Measurements from ENCODE around the gene GALNT15.

GALNT15 gene

DNA sequence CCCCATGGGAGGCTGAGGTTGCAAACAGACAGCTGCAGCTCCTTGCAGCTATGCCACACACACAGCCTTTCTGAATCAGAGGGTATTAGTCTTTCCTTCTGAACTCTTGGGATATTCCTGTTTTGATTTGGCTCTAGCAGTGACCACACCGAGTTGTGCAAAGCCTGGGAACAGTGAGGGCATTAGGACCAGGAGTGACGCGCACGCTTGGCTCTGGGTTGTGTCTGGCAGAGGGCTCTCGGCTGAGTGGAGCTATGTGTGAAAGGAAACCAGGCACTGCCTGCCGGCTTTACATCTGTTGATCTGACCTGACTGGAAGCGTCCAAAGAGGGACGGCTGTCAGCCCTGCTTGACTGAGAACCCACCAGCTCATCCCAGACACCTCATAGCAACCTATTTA lies at the start of gene GALNT15:
Gene GALNT15 (plus strand): TSS at position 292 of the 400 bp plus-strand sequence. CDS start 472 bp downstream, outside the sequence.
- Mint-ChIP-seq H3K27me3 (ENCODE audit: low read depth) (peaks cover 27% of the 10 kb centered on the region), H3K9me3 (peaks cover 4% of the 10 kb centered on the region), H3K27ac (no peak within 1 kb of the TSS), H3K4me3 (peak within 1 kb of the TSS in 1 of 3 experiments; percentile 13), H3K4me1 (peaks cover 15% of the 10 kb centered on the region), H3K36me3 (ENCODE audit: low read depth) (no peaks in the 10 kb centered on the region)
- TF ChIP-seq, protein P1, sequence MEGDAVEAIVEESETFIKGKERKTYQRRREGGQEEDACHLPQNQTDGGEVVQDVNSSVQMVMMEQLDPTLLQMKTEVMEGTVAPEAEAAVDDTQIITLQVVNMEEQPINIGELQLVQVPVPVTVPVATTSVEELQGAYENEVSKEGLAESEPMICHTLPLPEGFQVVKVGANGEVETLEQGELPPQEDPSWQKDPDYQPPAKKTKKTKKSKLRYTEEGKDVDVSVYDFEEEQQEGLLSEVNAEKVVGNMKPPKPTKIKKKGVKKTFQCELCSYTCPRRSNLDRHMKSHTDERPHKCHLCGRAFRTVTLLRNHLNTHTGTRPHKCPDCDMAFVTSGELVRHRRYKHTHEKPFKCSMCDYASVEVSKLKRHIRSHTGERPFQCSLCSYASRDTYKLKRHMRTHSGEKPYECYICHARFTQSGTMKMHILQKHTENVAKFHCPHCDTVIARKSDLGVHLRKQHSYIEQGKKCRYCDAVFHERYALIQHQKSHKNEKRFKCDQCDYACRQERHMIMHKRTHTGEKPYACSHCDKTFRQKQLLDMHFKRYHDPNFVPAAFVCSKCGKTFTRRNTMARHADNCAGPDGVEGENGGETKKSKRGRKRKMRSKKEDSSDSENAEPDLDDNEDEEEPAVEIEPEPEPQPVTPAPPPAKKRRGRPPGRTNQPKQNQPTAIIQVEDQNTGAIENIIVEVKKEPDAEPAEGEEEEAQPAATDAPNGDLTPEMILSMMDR (IDR thresholded peaks at IDR 0.05; ENCODE audit: unreplicated experiment in 3 of 3) = no peak

DNA sequence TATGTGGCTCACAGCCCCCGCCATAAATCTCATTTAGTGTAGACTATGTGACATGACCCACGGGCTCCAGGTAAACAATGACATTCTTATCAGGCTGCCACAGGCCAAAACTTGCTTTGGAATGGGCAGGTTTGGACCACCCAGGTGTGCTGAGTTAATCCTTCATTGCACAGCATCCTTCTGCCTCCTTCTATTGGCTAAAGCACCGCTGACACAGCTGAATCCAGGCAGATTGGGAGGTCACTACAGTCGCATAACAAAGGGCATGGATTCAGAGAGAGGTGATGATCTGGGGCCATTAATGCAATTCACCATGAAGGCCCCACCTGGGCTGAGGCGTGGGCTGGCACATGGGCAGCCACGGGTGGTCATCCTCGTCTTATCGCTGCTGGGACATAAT lies 47.8 kb upstream of the GALNT15 start:
- H3K9me3 Mint-ChIP-seq = no peaks in the 10 kb centered on the region
- no peak overlapping the region for H3K27ac Mint-ChIP-seq
- TF ChIP-seq, protein P1 (IDR thresholded peaks at IDR 0.05; ENCODE audit: unreplicated experiment in 3 of 3) = no peak
- peaks cover 5% of the 10 kb centered on the region for H3K27me3 Mint-ChIP-seq (ENCODE audit: low read depth)
- H3K4me1 Mint-ChIP-seq = no peaks in the 10 kb centered on the region
- no peaks in the 10 kb centered on the region for H3K36me3 Mint-ChIP-seq (ENCODE audit: low read depth)
- no peak overlapping the region for H3K4me3 Mint-ChIP-seq

GRCh38 chr3:16127249-16127648 lies 47.2 kb upstream of the GALNT15 start:
- Mint-ChIP-seq H3K4me3 (no peak overlapping the region), H3K27me3 (ENCODE audit: low read depth) (peaks cover 5% of the 10 kb centered on the region), H3K4me1 (no peaks in the 10 kb centered on the region), H3K27ac (no peak overlapping the region), H3K9me3 (no peaks in the 10 kb centered on the region), H3K36me3 (ENCODE audit: low read depth) (no peaks in the 10 kb centered on the region)
- TF ChIP-seq, protein P1 (IDR thresholded peaks at IDR 0.05; ENCODE audit: unreplicated experiment in 3 of 3) = no peak

DNA sequence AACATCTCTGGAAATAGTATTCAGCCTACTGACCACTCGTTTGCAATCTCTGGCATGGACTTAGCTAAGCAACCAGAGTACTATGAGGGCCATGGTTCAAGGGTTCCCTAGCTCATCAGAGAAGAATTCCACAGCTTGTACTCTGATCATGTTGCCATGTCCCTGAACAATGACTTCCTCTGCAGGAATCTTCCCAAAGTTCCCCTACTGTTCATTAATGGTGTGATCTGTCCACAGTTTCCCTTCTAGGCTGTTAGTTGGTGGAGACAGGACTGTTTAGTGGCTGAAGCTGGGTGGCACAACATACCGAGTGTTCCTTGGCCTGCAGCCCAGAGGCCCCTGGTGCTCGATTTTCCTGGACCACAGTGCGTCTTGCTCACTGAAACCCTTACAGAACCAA lies 44.4 kb upstream of the GALNT15 start:
- Mint-ChIP-seq H3K4me3 (no peak overlapping the region), H3K27me3 (ENCODE audit: low read depth) (peaks cover 5% of the 10 kb centered on the region), H3K4me1 (peaks cover 13% of the 10 kb centered on the region), H3K27ac (no peak overlapping the region), H3K9me3 (no peaks in the 10 kb centered on the region), H3K36me3 (ENCODE audit: low read depth) (no peaks in the 10 kb centered on the region)
- TF ChIP-seq, protein P1 (IDR thresholded peaks at IDR 0.05; ENCODE audit: unreplicated experiment in 3 of 3) = no peak

DNA sequence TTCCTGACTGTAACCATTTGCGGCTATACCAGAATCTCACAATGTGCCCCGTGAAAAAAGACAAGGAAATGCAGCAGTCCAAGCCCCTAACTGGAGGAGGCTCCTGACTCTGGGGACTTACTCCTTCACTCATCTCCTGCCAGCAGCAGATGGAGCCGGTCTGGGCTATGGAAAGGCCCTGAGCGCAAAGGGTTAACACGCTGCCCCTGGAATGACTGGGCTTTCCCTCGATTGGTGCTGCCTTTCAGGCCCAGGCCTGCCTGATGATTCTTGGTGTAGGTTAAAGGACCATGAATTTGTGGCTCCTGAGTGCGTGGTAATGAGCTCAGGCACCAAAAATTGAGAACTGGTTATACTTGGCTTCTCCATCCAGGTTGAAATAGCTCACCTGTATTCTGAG lies 42.3 kb upstream of the GALNT15 start:
- H3K9me3 Mint-ChIP-seq = peaks cover 4% of the 10 kb centered on the region
- no peak overlapping the region for H3K4me3 Mint-ChIP-seq
- H3K27me3 Mint-ChIP-seq (ENCODE audit: low read depth) = no peaks in the 10 kb centered on the region
- H3K4me1 Mint-ChIP-seq = peaks cover 23% of the 10 kb centered on the region
- no peaks in the 10 kb centered on the region for H3K36me3 Mint-ChIP-seq (ENCODE audit: low read depth)
- TF ChIP-seq, protein P1 (IDR thresholded peaks at IDR 0.05; ENCODE audit: unreplicated experiment in 3 of 3) = no peak
- H3K27ac Mint-ChIP-seq = no peak overlapping the region

GRCh38 chr3:16132928-16133327 lies 41.6 kb upstream of the GALNT15 start:
- H3K4me3 Mint-ChIP-seq = no peak overlapping the region
- no peaks in the 10 kb centered on the region for H3K36me3 Mint-ChIP-seq (ENCODE audit: low read depth)
- peaks cover 7% of the 10 kb centered on the region for H3K9me3 Mint-ChIP-seq
- TF ChIP-seq, protein P1 (IDR thresholded peaks at IDR 0.05; ENCODE audit: unreplicated experiment in 3 of 3) = no peak
- no peaks in the 10 kb centered on the region for H3K27me3 Mint-ChIP-seq (ENCODE audit: low read depth)
- peaks cover 23% of the 10 kb centered on the region for H3K4me1 Mint-ChIP-seq
- H3K27ac Mint-ChIP-seq = peak overlapping the region in 1 of 3 experiments; percentile 16

Data from nephron (organoid).